HEK293T (cell line): ENCODE measurements around the gene ZNF681.

Source experiments
- BHLHE40 ChIP-seq: fragments of 450-650 bp; IDR thresholded peaks from 2 replicates; pipeline ENCODE4 v1.6.1; 2016; ENCODE audit warnings: mild to moderate bottlenecking, moderate library complexity, borderline replicate concordance
- CTBP1 ChIP-seq: fragments of 450-650 bp; IDR thresholded peaks from 2 replicates; pipeline ENCODE4 v1.6.1; 2016; ENCODE audit warnings: borderline replicate concordance
- ELF4 ChIP-seq: fragments of 450-650 bp; IDR thresholded peaks from 2 replicates; pipeline ENCODE4 v1.6.1; 2017; ENCODE audit warnings: antibody characterized with exemption
- FOXA1 ChIP-seq: fragments of 450-650 bp; IDR thresholded peaks from 2 replicates; pipeline ENCODE4 v1.6.1; 2016; ENCODE audit warnings: mild to moderate bottlenecking
- FOXK2 ChIP-seq: fragments of 450-650 bp; IDR thresholded peaks from 2 replicates; pipeline ENCODE4 v1.6.1; 2016; ENCODE audit warnings: mild to moderate bottlenecking
- FOXM1 ChIP-seq: fragments of 450-650 bp; IDR thresholded peaks from 2 replicates; pipeline ENCODE4 v1.6.1; 2017; ENCODE audit warnings: mild to moderate bottlenecking, borderline replicate concordance
- L3MBTL2 ChIP-seq: fragments of 450-650 bp; conservative IDR thresholded peaks from 2 replicates; pipeline ENCODE4 v1.6.1; 2016; ENCODE audit warnings: mild to moderate bottlenecking
- NFRKB ChIP-seq: fragments of 450-650 bp; IDR thresholded peaks from 2 replicates; pipeline ENCODE4 v1.6.1; 2016; ENCODE audit warnings: mild to moderate bottlenecking, moderate library complexity
- SP1 ChIP-seq: fragments of 450-650 bp; IDR thresholded peaks from 2 replicates; pipeline ENCODE4 v1.6.1; 2017
- SUZ12 ChIP-seq: fragments of 450-650 bp; IDR thresholded peaks from 2 replicates; pipeline ENCODE4 v1.6.1; 2016; ENCODE audit warnings: mild to moderate bottlenecking
- TARDBP ChIP-seq: fragments of 450-650 bp; IDR thresholded peaks from 2 replicates; pipeline ENCODE4 v1.6.1; 2016
- ZNF384 ChIP-seq: fragments of 450-650 bp; IDR thresholded peaks from 2 replicates; pipeline ENCODE4 v1.6.1; 2016
- TF ChIP-seq, protein P1 (sequence below): fragments of 450-650 bp; IDR thresholded peaks from 2 replicates; pipeline ENCODE4 v1.6.1; 2016

DNA sequence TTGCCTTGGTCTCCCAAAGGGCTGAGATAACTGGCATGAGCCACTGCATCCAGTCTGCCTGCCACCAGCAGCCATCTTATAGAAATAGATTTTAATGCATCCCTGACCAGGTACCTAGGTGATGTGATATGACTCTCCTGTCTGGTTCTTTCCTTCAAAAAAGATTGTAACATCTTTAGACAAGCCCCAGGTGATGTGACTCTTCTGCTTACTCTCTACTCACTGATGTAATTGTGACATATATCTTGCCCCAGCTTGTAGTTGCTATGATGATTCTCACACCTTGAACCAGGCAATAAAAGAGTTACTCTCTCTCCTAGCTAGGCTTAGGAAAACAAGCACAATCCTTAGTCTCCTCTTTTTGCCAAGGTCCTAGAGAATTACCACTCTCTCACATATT is 30.6 kb upstream of the ZNF681 start:
- TF ChIP-seq FOXK2 (no peak), ZNF384 (no peak), SP1 (no peak), SUZ12 (no peak), TARDBP (no peak), ELF4 (no peak), CTBP1 (no peak), FOXM1 (no peak), NFRKB (no peak), BHLHE40 (no peak), L3MBTL2 (no peak), FOXA1 (no peak)
- TF ChIP-seq, protein P1, sequence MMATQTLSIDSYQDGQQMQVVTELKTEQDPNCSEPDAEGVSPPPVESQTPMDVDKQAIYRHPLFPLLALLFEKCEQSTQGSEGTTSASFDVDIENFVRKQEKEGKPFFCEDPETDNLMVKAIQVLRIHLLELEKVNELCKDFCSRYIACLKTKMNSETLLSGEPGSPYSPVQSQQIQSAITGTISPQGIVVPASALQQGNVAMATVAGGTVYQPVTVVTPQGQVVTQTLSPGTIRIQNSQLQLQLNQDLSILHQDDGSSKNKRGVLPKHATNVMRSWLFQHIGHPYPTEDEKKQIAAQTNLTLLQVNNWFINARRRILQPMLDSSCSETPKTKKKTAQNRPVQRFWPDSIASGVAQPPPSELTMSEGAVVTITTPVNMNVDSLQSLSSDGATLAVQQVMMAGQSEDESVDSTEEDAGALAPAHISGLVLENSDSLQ: no peak
